Activated naive CD4-positive, alpha-beta T cell treated with anti-CD3 and anti-CD28 coated beads, Interleukin-2, amount 50 U/mL, for 24 hours (primary cell): ENCODE results near the gene IRF9.

ENCODE experiments used
- H3K27ac Mint-ChIP-seq: one replicate; pipeline ENCODE4 v1.8.0; 2021; ENCODE audit warnings: mild to moderate bottlenecking, mixed read lengths
- H3K27me3 Mint-ChIP-seq: one replicate; pipeline ENCODE4 v1.8.0; 2021; ENCODE audit warnings: mixed read lengths
- H3K36me3 Mint-ChIP-seq: one replicate; pipeline ENCODE4 v1.8.0; 2021; ENCODE audit warnings: mixed read lengths
- H3K4me1 Mint-ChIP-seq: one replicate; pipeline ENCODE4 v1.8.0; 2021; ENCODE audit warnings: mixed read lengths
- H3K4me3 Mint-ChIP-seq: one replicate; pipeline ENCODE4 v1.8.0; 2021; ENCODE audit warnings: mild to moderate bottlenecking, mixed read lengths
- H3K9me3 Mint-ChIP-seq: one replicate; pipeline ENCODE4 v1.8.0; 2021; ENCODE audit warnings: mixed read lengths

IRF9 gene

GRCh38 chr14:24204163-24205146 lies 43.4 kb downstream of the IRF9 start:
- H3K4me3 Mint-ChIP-seq, result no peak overlapping the region
- H3K27me3 Mint-ChIP-seq, result no peaks in the 10 kb centered on the region
- peaks cover 56% of the 10 kb centered on the region for H3K4me1 Mint-ChIP-seq
- peak overlapping the region; percentile 19 for H3K27ac Mint-ChIP-seq
- peaks cover 6% of the 10 kb centered on the region for H3K9me3 Mint-ChIP-seq
- H3K36me3 Mint-ChIP-seq, result peaks cover 27% of the 10 kb centered on the region

DNA sequence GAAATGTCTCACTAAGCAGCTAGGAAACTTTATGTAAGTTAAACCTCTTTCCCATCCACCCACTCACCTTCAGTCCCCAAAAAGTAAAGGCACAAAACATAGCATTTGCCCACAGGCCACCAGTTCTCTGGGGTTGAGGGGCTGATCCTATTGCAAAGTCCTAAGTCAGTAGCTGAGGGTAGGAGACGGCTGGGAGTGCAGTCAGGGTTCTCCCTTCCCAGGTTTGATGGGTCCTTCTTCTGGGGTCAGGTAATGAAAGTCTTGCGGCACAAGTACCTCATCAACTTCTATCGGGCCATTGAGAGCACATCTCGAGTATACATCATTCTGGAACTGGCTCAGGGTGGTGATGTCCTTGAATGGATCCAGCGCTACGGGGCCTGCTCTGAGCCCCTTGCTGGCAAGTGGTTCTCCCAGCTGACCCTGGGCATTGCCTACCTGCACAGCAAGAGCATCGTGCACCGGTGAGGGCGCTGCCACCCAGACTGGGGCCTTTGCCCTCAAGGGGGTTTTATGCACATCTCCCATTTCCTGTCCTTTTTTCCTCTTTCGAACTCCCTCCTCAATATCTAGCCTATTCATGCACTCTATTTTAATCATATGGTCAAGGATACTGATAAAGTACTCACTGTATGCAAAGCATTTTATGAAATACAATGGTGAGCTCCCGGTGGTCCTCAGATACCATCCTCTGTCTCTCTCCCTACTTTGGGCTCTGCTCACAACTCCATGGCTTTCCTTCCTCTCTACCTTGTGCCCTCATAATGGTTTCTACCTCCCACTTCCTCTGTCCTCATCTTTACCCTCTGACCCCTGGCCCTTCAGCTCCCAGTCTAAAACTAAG lies 45.4 kb downstream of the IRF9 start:
- no peak overlapping the region for H3K27ac Mint-ChIP-seq
- no peaks in the 10 kb centered on the region for H3K27me3 Mint-ChIP-seq
- H3K36me3 Mint-ChIP-seq, result peaks cover 34% of the 10 kb centered on the region
- H3K4me3 Mint-ChIP-seq, result no peak overlapping the region
- H3K4me1 Mint-ChIP-seq, result peaks cover 68% of the 10 kb centered on the region
- peaks cover 6% of the 10 kb centered on the region for H3K9me3 Mint-ChIP-seq

DNA sequence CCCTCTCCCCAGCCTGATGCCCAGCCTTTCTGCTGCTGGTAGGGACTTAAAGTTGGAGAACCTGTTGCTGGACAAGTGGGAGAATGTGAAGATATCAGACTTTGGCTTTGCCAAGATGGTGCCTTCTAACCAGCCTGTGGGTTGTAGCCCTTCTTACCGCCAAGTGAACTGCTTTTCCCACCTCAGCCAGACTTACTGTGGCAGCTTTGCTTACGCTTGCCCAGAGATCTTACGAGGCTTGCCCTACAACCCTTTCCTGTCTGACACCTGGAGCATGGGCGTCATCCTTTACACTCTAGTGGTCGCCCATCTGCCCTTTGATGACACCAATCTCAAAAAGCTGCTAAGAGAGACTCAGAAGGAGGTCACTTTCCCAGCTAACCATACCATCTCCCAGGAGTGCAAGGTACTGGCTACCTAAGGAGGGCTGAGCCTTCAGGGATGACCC lies 46.1 kb downstream of the IRF9 start:
- peaks cover 6% of the 10 kb centered on the region for H3K9me3 Mint-ChIP-seq
- no peak overlapping the region for H3K4me3 Mint-ChIP-seq
- no peaks in the 10 kb centered on the region for H3K27me3 Mint-ChIP-seq
- H3K27ac Mint-ChIP-seq, result no peak overlapping the region
- H3K36me3 Mint-ChIP-seq, result peaks cover 35% of the 10 kb centered on the region
- peaks cover 71% of the 10 kb centered on the region for H3K4me1 Mint-ChIP-seq

- Mint-ChIP-seq H3K27ac (no peak overlapping the region), H3K27me3 (no peaks in the 10 kb centered on the region), H3K36me3 (peaks cover 33% of the 10 kb centered on the region), H3K4me1 (peaks cover 73% of the 10 kb centered on the region), H3K9me3 (peaks cover 6% of the 10 kb centered on the region), H3K4me3 (no peak overlapping the region)
These were observed 46.6 kb downstream of the IRF9 start for GRCh38 chr14:24207625-24208024.

DNA sequence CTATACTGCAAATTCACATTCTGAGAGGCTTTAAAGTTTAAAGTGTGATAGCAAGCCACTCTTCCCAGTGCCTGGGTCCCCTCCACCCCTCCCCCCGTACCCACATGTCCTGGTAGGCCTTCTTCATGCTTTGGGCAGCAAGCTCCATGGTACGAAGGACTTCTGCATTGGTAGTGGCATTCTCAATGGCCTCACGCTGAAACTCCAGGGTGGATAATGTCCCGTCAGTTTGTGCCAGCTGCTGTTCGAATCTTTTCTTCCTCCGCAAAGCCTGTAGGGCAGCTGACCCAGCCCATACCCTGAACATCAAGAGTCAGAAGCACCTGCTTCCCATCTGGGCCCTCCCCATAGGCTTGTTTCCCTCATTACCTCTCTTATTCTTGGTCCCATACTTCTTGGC lies 50.2 kb downstream of the IRF9 start:
- peaks cover 80% of the 10 kb centered on the region for H3K4me1 Mint-ChIP-seq
- no peaks in the 10 kb centered on the region for H3K27me3 Mint-ChIP-seq
- peaks cover 25% of the 10 kb centered on the region for H3K36me3 Mint-ChIP-seq
- peak overlapping the region; percentile 9 for H3K27ac Mint-ChIP-seq
- H3K4me3 Mint-ChIP-seq, result peak overlapping the region; percentile 90
- H3K9me3 Mint-ChIP-seq, result no peaks in the 10 kb centered on the region

DNA sequence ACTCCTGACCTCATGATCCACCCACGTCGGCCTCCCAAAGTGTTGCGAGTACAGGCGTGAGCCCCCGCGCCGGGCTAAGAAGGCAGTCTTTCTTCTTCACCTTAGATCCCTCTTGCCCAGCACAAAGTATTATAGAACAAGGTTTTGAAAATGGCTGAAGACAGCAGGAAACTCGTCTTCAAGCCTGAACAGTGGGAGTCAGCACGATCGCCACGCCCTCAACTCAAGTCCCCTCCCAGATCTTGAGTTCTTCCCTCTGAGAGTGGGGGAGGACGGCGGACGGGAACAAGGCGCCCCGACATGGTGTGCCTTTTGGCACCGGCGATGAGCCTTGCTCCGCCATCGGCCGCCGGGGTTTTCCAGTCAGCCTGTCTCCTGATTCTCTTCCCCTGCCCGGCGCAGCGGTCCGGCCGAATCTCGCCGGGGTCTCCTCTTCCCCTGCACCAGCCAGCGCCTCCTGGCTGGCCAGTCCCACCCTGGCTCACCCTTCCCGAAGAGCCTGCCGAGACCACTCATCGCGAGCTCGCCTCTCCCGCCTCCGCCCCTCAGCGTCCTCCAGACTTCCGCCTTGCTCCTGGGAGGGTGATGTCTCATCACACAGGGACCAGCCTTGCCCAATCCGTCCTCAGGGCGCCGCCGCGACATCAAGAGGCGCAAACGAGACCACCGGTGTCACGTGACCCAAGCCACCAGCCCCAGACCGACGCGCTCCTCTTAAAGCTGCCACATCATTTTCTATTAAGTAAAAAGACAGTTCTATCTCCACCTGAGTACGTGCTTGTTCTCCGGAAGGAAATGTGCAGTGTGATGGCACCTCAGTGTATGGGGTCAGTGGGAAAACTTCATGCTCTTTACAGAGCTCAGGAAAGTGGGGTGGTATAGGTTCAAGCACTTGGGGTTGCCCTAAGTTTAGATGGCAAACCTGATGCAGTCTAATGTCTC lies 52.1 kb downstream of the IRF9 start, which contains the start of gene CHMP4A:
TSS of gene CHMP4A (minus strand) at position 565 of the 942 bp plus-strand sequence. CDS start at position 516, 49 bp downstream.
- Mint-ChIP-seq H3K4me3 (peak within 1 kb of the TSS; percentile 90), H3K27ac (peak within 1 kb of the TSS; percentile 92), H3K36me3 (peaks cover 18% of the 10 kb centered on the region), H3K4me1 (peaks cover 66% of the 10 kb centered on the region), H3K27me3 (no peaks in the 10 kb centered on the region), H3K9me3 (no peaks in the 10 kb centered on the region)

DNA sequence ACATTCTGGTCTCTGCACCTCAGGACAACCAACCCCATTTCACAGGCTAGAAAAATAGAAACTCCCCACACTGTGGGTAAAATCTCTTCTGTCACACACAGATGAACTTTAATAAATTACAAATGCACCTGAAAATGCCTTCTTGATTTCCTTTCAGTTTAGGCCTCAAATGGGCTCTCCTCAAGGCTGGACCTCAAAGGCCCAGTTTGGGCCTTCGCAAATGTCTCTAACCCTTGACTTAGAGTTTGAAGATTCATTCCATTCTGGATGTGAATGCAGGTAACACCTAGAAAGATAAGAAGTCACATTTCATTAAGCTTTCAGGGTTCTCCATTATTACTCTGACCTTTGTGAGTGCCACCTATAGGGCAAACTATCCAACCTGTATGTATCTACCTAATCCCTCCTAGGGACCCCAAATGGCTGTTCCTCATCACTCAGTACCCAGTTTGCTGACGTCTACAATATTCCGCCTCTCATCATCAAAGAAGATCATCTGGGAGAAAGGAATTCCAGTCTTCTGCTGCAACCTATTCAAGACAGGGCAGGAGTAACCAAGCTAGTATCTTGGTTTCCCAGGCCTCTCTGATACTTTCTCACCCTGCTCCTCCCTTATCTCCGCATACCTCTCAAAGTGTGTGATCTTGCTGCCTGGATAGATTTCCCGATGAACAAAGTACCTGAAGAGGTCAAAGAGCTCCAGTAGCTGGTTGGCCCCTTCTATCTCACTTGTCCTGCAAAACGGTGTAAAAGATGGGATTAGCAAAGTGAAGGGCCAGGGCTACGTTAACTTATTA lies 53.0 kb downstream of the IRF9 start:
- Mint-ChIP-seq H3K36me3 (peaks cover 18% of the 10 kb centered on the region), H3K4me1 (peaks cover 65% of the 10 kb centered on the region), H3K4me3 (peak overlapping the region; percentile 90)

DNA sequence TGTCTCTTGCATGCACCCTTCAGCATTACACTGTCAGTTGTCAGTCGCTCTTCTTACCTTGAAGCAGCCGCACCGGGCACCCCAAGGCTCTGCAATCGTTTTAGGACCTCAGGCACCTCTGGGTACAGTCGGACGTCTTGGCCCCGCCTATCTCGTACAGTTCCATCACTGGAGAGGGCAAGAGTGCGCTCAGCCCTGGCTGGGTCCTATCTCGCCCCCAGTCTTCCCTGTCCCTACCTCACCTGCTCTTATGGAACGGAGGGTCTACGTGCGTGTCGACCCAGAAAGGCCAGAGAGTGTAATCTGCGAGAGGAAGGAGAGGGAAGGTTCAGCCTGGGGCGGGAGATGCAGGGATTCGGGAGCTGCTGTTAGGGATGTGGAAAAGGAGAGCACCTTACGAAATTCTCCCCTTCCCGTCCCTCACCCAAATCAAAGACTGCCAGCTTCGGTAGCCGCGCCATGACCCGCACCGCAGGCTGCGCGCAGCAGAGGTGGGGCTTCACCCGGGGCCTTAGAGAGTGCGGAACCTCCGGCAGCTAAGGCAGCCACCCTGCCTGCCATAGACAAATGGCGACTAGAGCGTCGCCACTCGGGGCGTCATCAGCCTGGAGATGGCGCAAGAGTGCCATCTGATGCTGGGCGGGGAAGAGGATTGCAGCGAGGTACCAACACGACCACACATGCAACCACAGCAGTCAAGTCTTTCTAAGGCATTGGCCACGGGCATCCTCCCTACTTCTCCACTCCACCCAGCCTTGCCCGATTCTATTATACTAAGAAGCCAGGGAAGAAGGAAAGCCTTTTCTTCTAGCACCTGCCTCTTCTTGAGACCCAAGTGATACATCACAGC lies 54.7 kb downstream of the IRF9 start, which contains the start of gene MDP1:
TSS of gene MDP1 (minus strand) at position 572 of the 850 bp plus-strand sequence. CDS start at position 461, 111 bp downstream.
- no peaks in the 10 kb centered on the region for H3K27me3 Mint-ChIP-seq
- no peaks in the 10 kb centered on the region for H3K9me3 Mint-ChIP-seq
- H3K36me3 Mint-ChIP-seq, result peaks cover 9% of the 10 kb centered on the region
- peak within 1 kb of the TSS; percentile 90 for H3K4me3 Mint-ChIP-seq
- H3K4me1 Mint-ChIP-seq, result peaks cover 56% of the 10 kb centered on the region
- H3K27ac Mint-ChIP-seq, result peak within 1 kb of the TSS; percentile 94

More for the DNA sequence above, 53.0 kb downstream of the IRF9 start:
- Mint-ChIP-seq H3K9me3 (no peaks in the 10 kb centered on the region), H3K27ac (peak overlapping the region; percentile 92), H3K27me3 (no peaks in the 10 kb centered on the region)
